Psoas muscle (tissue), 8 donors: ENCODE results near the gene RYR2. TPM values are rescaled to one million over a fixed set of nuclear protein-coding genes. Genes with fewer than 3 reads are reported as not detected.

Source experiments
- ATAC-seq, 4 donors: fragments of 200-7000 bp; cut with Tn5 transposase; one replicate each; pipeline ENCODE4 v1.9.1; 2020; ENCODE audit warnings: moderate library complexity in 3 of 4, mild to moderate bottlenecking in 2 of 4
- DNase-seq, 2 donors: peaks; one replicate each; pipeline ENCODE4 v3.0.0-alpha.2; 2020
- H3K27ac ChIP-seq: fragments of 200-600 bp; one replicate; pipeline ENCODE4 v1.8.0; 2022
- H3K27me3 ChIP-seq, 3 donors: fragments of 200-600 bp in 1 of 3; one replicate each; pipeline versions ENCODE4 v1.6.1 to v1.8.0; 2013 to 2022; ENCODE audit warnings: low read length in 2 of 3, mild to moderate bottlenecking in 2 of 3, moderate library complexity in 1 of 3; ENCODE audit not compliant: insufficient read depth in 3 of 3
- H3K36me3 ChIP-seq, 2 donors: fragments of 200-600 bp in 1 of 2; one replicate each; pipeline versions ENCODE4 v1.6.1 to v1.8.0; 2013 to 2022; ENCODE audit warnings: low read depth in 1 of 2, mild to moderate bottlenecking in 1 of 2, moderate library complexity in 1 of 2; ENCODE audit not compliant: insufficient read depth in 1 of 2
- H3K4me1 ChIP-seq: fragments of 200-600 bp; one replicate; pipeline ENCODE4 v1.8.0; 2022
- H3K4me3 ChIP-seq: fragments of 200-600 bp; one replicate; pipeline ENCODE4 v1.8.0; 2022; ENCODE audit warnings: mild to moderate bottlenecking
- H3K9me3 ChIP-seq: fragments of 200-600 bp; one replicate; pipeline ENCODE4 v1.8.0; 2022
- CTCF ChIP-seq: fragments of 200-600 bp; IDR thresholded peaks from one replicate; pipeline ENCODE4 v1.8.0; 2022; ENCODE audit warnings: antibody characterized with exemption
- WGBS, 3 donors: extraction: QIAGEN DNeasy Blood & Tissue Kit; methylation state at CpG; one replicate each; pipeline versions ENCODE4 v1.1.6 to v1.1.7; 2013; 5-methylcytosine and 5-hydroxymethylcytosine counted together
- intact Hi-C, 2 donors: fragments of 100-400 bp; cut with DNase I; formaldehyde crosslinking; loops; one replicate each; pipeline versions ENCODE4 v1.11.0 to v1.14.2; 2022
- polyA plus RNA-seq, 3 donors: library from polyadenylated mRNA; stranded (reverse); fragments of 200-250 nt; gene quantifications; one replicate each; pipeline ENCODE4 v1.2.3, GENCODE V29; 2013
- total RNA-seq, 4 donors: library from RNA; stranded (reverse); fragmentation: NEBNext Ultra II Directional in 2 of 4; extraction: Animal tissue kit (Norgen Biotek cat#: 25700) in 2 of 4; gene quantifications; one replicate each; pipeline versions ENCODE4 v1.2.1 to v1.2.4, GENCODE V29; 2021 to 2023
- donor health status: healthy with polysubstance abuse.
- donor health status: DM: no; HTN: no; CAD: no; lungs with moderate emphysema.
- donor health status: Bipolar disorder and iron deficiency.
- donor health status: healthy.
- donor health status: DM: yes; HTN: yes; CAD: no.
- donor health status: DM: no; HTN: no; CAD: no.
- donor health status: DM: no; HTN: no; CAD: no.
- donor health status: DM: yes; HTN: yes; CAD: no.

The RYR2 gene
- total and polyA plus RNA-seq, 7 donors = 0.06 to 0.48 (median 0.25) TPM

GRCh38 chr1:237610157-237610556, 568.2 kb downstream of the RYR2 start:
- 85 to 92% (median 89%) methylated on average over 5 of the region's 5 CpGs for WGBS, 3 donors
- no peak for ATAC-seq

GRCh38 chr1:237613984-237614383, 572.0 kb downstream of the RYR2 start:
- no peak overlapping the region for H3K4me3 ChIP-seq
- ATAC-seq (no peak), DNase-seq (no peak)
- WGBS, 3 donors = 82 to 83% (median 83%) methylated on average over 9 of the region's 9 CpGs
- H3K27me3 ChIP-seq = peaks cover 0 to 2% (median 0%) of the 10 kb centered on the region in 3 donors
- intact Hi-C loops = no loop called here
- H3K4me1 ChIP-seq = no peaks in the 10 kb centered on the region
- no peaks in the 10 kb centered on the region for H3K36me3 ChIP-seq
- no peak for TF ChIP-seq CTCF
- no peaks in the 10 kb centered on the region for H3K9me3 ChIP-seq
- no peak overlapping the region for H3K27ac ChIP-seq

More at GRCh38 chr1:237610157-237610556, 568.2 kb downstream of the RYR2 start:
- no peak overlapping the region for H3K27ac ChIP-seq
- H3K4me3 ChIP-seq = no peak overlapping the region
- no peak for DNase-seq
- no peaks in the 10 kb centered on the region for H3K9me3 ChIP-seq
- peaks cover 0 to 2% (median 0%) of the 10 kb centered on the region in 3 donors for H3K27me3 ChIP-seq
- no peaks in the 10 kb centered on the region for H3K36me3 ChIP-seq
- intact Hi-C loops = no loop called here
- no peak for TF ChIP-seq CTCF
- no peaks in the 10 kb centered on the region for H3K4me1 ChIP-seq

- H3K36me3 ChIP-seq = no peaks in the 10 kb centered on the region
Observed at GRCh38 chr1:237619553-237619952, 577.6 kb downstream of the RYR2 start.

GRCh38 chr1:237634922-237635321, 592.9 kb downstream of the RYR2 start:
- intact Hi-C loops = no loop called here
- H3K4me3 ChIP-seq = no peak overlapping the region
- H3K4me1 ChIP-seq = no peaks in the 10 kb centered on the region
- no peaks in the 10 kb centered on the region for H3K27me3 ChIP-seq
- H3K27ac ChIP-seq = no peak overlapping the region
- no peak for ATAC-seq
- no peaks in the 10 kb centered on the region for H3K9me3 ChIP-seq
- no peaks in the 10 kb centered on the region for H3K36me3 ChIP-seq
- DNase-seq = no peak
- WGBS, 3 donors = 83 to 93% (median 89%) methylated on average over 5 of the region's 5 CpGs
- TF ChIP-seq CTCF = no peak

More at GRCh38 chr1:237619553-237619952, 577.6 kb downstream of the RYR2 start:
- H3K27ac ChIP-seq = no peak overlapping the region
- DNase-seq (no peak), ATAC-seq (no peak)
- no peaks in the 10 kb centered on the region for H3K9me3 ChIP-seq
- H3K27me3 ChIP-seq = no peaks in the 10 kb centered on the region
- no peaks in the 10 kb centered on the region for H3K4me1 ChIP-seq
- intact Hi-C loops = no loop called here
- no peak overlapping the region for H3K4me3 ChIP-seq
- no peak for TF ChIP-seq CTCF
- WGBS, 3 donors = 88 to 91% (median 91%) methylated on average over 5 of the region's 5 CpGs

GRCh38 chr1:237638555-237638954, 596.6 kb downstream of the RYR2 start:
- DNase-seq (no peak), ATAC-seq (no peak)
- H3K4me1 ChIP-seq = no peaks in the 10 kb centered on the region
- no peaks in the 10 kb centered on the region for H3K36me3 ChIP-seq
- no peak for TF ChIP-seq CTCF
- intact Hi-C loops = no loop called here
- H3K27ac ChIP-seq = no peak overlapping the region
- no peaks in the 10 kb centered on the region for H3K9me3 ChIP-seq
- no peak overlapping the region for H3K4me3 ChIP-seq
- WGBS, 3 donors = 91 to 97% (median 94%) methylated on average over 1 of the region's 1 CpG
- H3K27me3 ChIP-seq = no peaks in the 10 kb centered on the region
